K562 (cell line): ENCODE data around the gene MED13L. TPM values are rescaled to one million over a fixed set of nuclear protein-coding genes. Genes with fewer than 3 reads are reported as not detected.

Source experiments
- ATAC-seq: fragments of 200-7000 bp; cut with Tn5 transposase; 3 replicates; pipeline ENCODE4 v1.9.1; 2020; ENCODE audit warnings: moderate library complexity
- BruUV-seq: library from RNA; stranded (reverse); fragments of 400-500 nt; replicated peaks from 2 replicates; lab custom pipeline; 2021; lab: Mats Ljungman, UMichigan
- CTCF ChIA-PET: fragments of 300-600 bp; formaldehyde crosslinking; extraction: SDS; loops from one replicate; lab custom pipeline; 2021; ENCODE audit warnings: low intra/inter-chr PET ratio; lab: Yijun Ruan, JAX
- POLR2A ChIA-PET: fragments of 300-600, 350-650 bp; sonication (Branson Sonifier 250); formaldehyde crosslinking; extraction: SDS; loops from one replicate; lab custom pipeline; 2021; ENCODE audit warnings: antibody characterized with exemption, inconsistent platforms; lab: Yijun Ruan, JAX
- DNase-seq, 4 experiments: peaks; one replicate each; pipeline versions ENCODE4 v3.0.0 to v3.0.0-alpha.2; 2011 to 2018; ENCODE audit warnings: low spot score in 3 of 4, mixed read lengths in 3 of 4; ENCODE audit errors: extremely low read depth in 1 of 4
- FAIRE-seq: peaks from 2 replicates; lab custom pipeline; 2011; peaks lifted over from hg19 to GRCh38; lab: Jason Lieb, UNC
- H2AFZ ChIP-seq: 2 replicates; pipeline ENCODE4 v1.6.0; 2011; ENCODE audit warnings: low read depth, low read length, control low read depth, inconsistent platforms
- H3K27ac ChIP-seq: fragments of 200-600 bp; 3 replicates; pipeline ENCODE4 v1.8.0; 2011; ENCODE audit warnings: low read depth, mild to moderate bottlenecking, control low read depth, inconsistent platforms, low read length, moderate library complexity, mixed read lengths; ENCODE audit errors: extremely low read depth
- H3K27me3 ChIP-seq, 2 experiments: fragments of 300-600 bp in 1 of 2; 2 replicates in 1 of 2; 3 replicates in 1 of 2; pipeline versions ENCODE4 v1.6.0 to v1.8.0; 2011; ENCODE audit warnings: inconsistent platforms in 2 of 2, low read length in 2 of 2, mild to moderate bottlenecking in 1 of 2, mixed read lengths in 1 of 2, moderate library complexity in 1 of 2; ENCODE audit not compliant: control insufficient read depth in 2 of 2, insufficient read depth in 2 of 2
- H3K36me3 ChIP-seq: fragments of 300-600 bp; 3 replicates; pipeline ENCODE4 v1.8.0; 2011; ENCODE audit warnings: mild to moderate bottlenecking, low read length, inconsistent platforms; ENCODE audit not compliant: control insufficient read depth, insufficient read depth
- H3K4me1 ChIP-seq, 2 experiments: fragments of 200-600 bp in 1 of 2; replicated peaks in 1 of 2; 2 replicates in 1 of 2; 3 replicates in 1 of 2; pipeline versions ENCODE4 v1.5.1 to v1.8.0; 2011; ENCODE audit warnings: inconsistent platforms in 2 of 2, low read length in 2 of 2, mild to moderate bottlenecking in 1 of 2, mixed read lengths in 1 of 2, moderate library complexity in 1 of 2; ENCODE audit not compliant: control insufficient read depth in 2 of 2, insufficient read depth in 2 of 2
- H3K4me2 ChIP-seq: 2 replicates; pipeline ENCODE4 v1.6.1; 2011; ENCODE audit warnings: low read length, control low read depth, inconsistent platforms, mixed read lengths; ENCODE audit not compliant: insufficient read depth
- H3K4me3 ChIP-seq: fragments of 200-600 bp; sonication (generic), shearing (Covaris generic); 2 replicates; pipeline ENCODE4 v1.5.1; 2016; ENCODE audit warnings: control low read depth, inconsistent platforms
- H3K79me2 ChIP-seq: fragments of 200-600 bp; 3 replicates; pipeline ENCODE4 v1.8.0; 2011; ENCODE audit warnings: low read length, inconsistent platforms; ENCODE audit not compliant: control insufficient read depth, insufficient read depth
- H3K9ac ChIP-seq, 2 experiments: 2 replicates each; pipeline versions ENCODE4 v1.6.0 to v1.6.1; 2011; ENCODE audit warnings: low read depth in 2 of 2, low read length in 2 of 2, control low read depth in 1 of 2, inconsistent platforms in 1 of 2, mild to moderate bottlenecking in 1 of 2, mixed read lengths in 1 of 2; ENCODE audit not compliant: insufficient read depth in 1 of 2
- H3K9me1 ChIP-seq: one replicate; pipeline ENCODE4 v1.6.0; 2011; ENCODE audit warnings: inconsistent platforms, mild to moderate bottlenecking, low read length, moderate library complexity; ENCODE audit not compliant: control insufficient read depth, insufficient read depth
- H3K9me3 ChIP-seq: replicated peaks from 2 replicates; pipeline ENCODE4 v1.5.1; 2011; ENCODE audit warnings: low read depth, low read length, inconsistent platforms; ENCODE audit not compliant: control insufficient read depth, insufficient read depth
- H4K20me1 ChIP-seq: replicated peaks from 2 replicates; pipeline ENCODE4 v1.6.1; 2011; ENCODE audit warnings: low read length, inconsistent platforms, mixed read lengths; ENCODE audit not compliant: control insufficient read depth, insufficient read depth
- EHMT2 ChIP-seq: fragments of 450-650 bp; IDR thresholded peaks from 2 replicates; pipeline ENCODE4 v1.6.1; 2018; ENCODE audit warnings: antibody characterized with exemption
- ETV1 ChIP-seq: fragments of 450-650 bp; conservative IDR thresholded peaks from 2 replicates; pipeline ENCODE4 v1.6.1; 2016; ENCODE audit warnings: missing genetic modification characterization, control low read depth, low read depth, missing compliant biosample characterization
- HMG20A ChIP-seq: fragments of 450-650 bp; formaldehyde crosslinking; conservative IDR thresholded peaks from 2 replicates; pipeline ENCODE4 v1.4.0; 2020; ENCODE audit warnings: mild to moderate bottlenecking, mixed read lengths
- HSF4 ChIP-seq: fragments of 250-450 bp; sonication (Bioruptor Pico); IDR thresholded peaks from 2 replicates; pipeline ENCODE4 v2.1.2; 2022; ENCODE audit warnings: mild to moderate bottlenecking, moderate library complexity, borderline replicate concordance
- JUN ChIP-seq, 2 experiments: sonication (generic) in 1 of 2; formaldehyde crosslinking in 1 of 2; IDR thresholded peaks; 2 replicates each; pipeline versions ENCODE4 v1.6.1 to v1.8.0; 2012 to 2022; ENCODE audit warnings: borderline replicate concordance in 2 of 2, mild to moderate bottlenecking in 2 of 2, improper control_type of control experiment in 1 of 2, low read depth in 1 of 2, low read length in 1 of 2, missing genetic modification reagents in 1 of 2
- JUND ChIP-seq, 2 experiments: IDR thresholded peaks; 2 replicates in 1 of 2; 3 replicates in 1 of 2; pipeline ENCODE4 v1.6.1; 2011; ENCODE audit warnings: borderline replicate concordance in 2 of 2, low read depth in 2 of 2, low read length in 2 of 2, improper control_type of control experiment in 1 of 2, missing biosample characterization in 1 of 2, missing genetic modification characterization in 1 of 2, missing genetic modification reagents in 1 of 2
- PHB2 ChIP-seq: fragments of 450-650 bp; IDR thresholded peaks from 2 replicates; pipeline ENCODE4 v1.6.1; 2017; ENCODE audit warnings: low read depth
- POLR2B ChIP-seq: fragments of 450-650 bp; IDR thresholded peaks from 2 replicates; pipeline ENCODE4 v1.6.1; 2018; ENCODE audit warnings: low read depth; ENCODE audit not compliant: partially characterized antibody
- RBM25 ChIP-seq: fragments of 200-400 bp; formaldehyde crosslinking; IDR thresholded peaks from 2 replicates; pipeline ENCODE4 v1.6.1; 2018; ENCODE audit warnings: low read length, low read depth, moderate library complexity; ENCODE audit not compliant: severe bottlenecking
- SPI1 ChIP-seq: IDR thresholded peaks from 2 replicates; pipeline ENCODE4 v1.6.1; 2011; ENCODE audit warnings: low read depth, low read length, control low read depth, borderline replicate concordance
- TAL1 ChIP-seq: fragments of 450-650 bp; IDR thresholded peaks from 2 replicates; pipeline ENCODE4 v1.6.1; 2016; ENCODE audit warnings: mild to moderate bottlenecking
- ZFX ChIP-seq: sonication (generic); formaldehyde crosslinking; IDR thresholded peaks from 2 replicates; pipeline ENCODE4 v1.8.0; 2022; ENCODE audit warnings: mild to moderate bottlenecking, missing genetic modification reagents, moderate library complexity
- WGBS: fragments of 100-300 bp; shearing (Covaris generic); methylation state at CpG from one replicate; pipeline ENCODE4 v1.1.6; 2016; ENCODE audit warnings: low coverage, mixed read lengths; ENCODE audit not compliant: insufficient coverage; ENCODE audit errors: missing lambda C conversion rate; 5-methylcytosine and 5-hydroxymethylcytosine counted together
- in situ Hi-C: fragments of 300-500 bp; cut with MboI; formaldehyde crosslinking; loops from 4 replicates; pipeline ENCODE4 v1.15.0; 2018; ENCODE audit warnings: inconsistent platforms, mixed read lengths
- intact Hi-C: fragments of 100-400 bp; cut with micrococcal nuclease; formaldehyde crosslinking; loops from 2 replicates; pipeline ENCODE4 v1.14.2; 2022
- polyA plus RNA-seq, 8 experiments: library from polyadenylated mRNA; depleted of rRNA in 4 of 8; stranded (reverse) in 5 of 8; unstranded in 3 of 8; fragments of >200 nt; fragmentation: Nextera tagmentation in 2 of 8; fragmentation: Illumina TruSeq in 1 of 8; extraction: Ambion mirVana in 2 of 8; extraction: Trizol in 1 of 8; gene quantifications; 2 replicates each; pipeline versions ENCODE4 v1.2.1 to v1.2.3, GENCODE V29; 2011 to 2014; ENCODE audit warnings: inconsistent platforms in 1 of 8, missing spikeins in 1 of 8
- total RNA-seq, 7 experiments: library from RNA; depleted of rRNA in 6 of 7; stranded (reverse); fragments of >200 nt in 6 of 7; fragmentation: Illumina TruSeq in 2 of 7; extraction: Trizol in 2 of 7; gene quantifications; 2 replicates each; pipeline versions ENCODE4 v1.2.1 to v1.2.3, GENCODE V29; 2011 to 2021; ENCODE audit warnings: low replicate concordance in 1 of 7
- TF ChIP-seq, protein P1 (sequence below): fragments of 250-450 bp; sonication (Bioruptor Pico); IDR thresholded peaks from 2 replicates; pipeline ENCODE4 v1.4.0; 2020; ENCODE audit warnings: mild to moderate bottlenecking
- TF ChIP-seq, protein P2 (sequence below), 2 experiments: fragments of 450-650 bp; IDR thresholded peaks; 2 replicates each; pipeline ENCODE4 v1.6.1; 2018; ENCODE audit warnings: mild to moderate bottlenecking in 2 of 2, low read depth in 1 of 2; ENCODE audit not compliant: partially characterized antibody in 2 of 2

The MED13L gene
- total and polyA plus RNA-seq, 9 of the 15 experiments (the other 6 are each of a cell fraction or from before 2014, with no cell fraction given) = 13.4 to 90.3 (median 36.9) TPM

- WGBS = 100% methylated on average over 3 of the region's 3 CpGs
- ATAC-seq (no peak), DNase-seq (no peak), FAIRE-seq (no peak)
- no peak overlapping the region for H2AFZ ChIP-seq
- H3K9me1 ChIP-seq = no peaks in the 10 kb centered on the region
- TF ChIP-seq, protein P1, sequence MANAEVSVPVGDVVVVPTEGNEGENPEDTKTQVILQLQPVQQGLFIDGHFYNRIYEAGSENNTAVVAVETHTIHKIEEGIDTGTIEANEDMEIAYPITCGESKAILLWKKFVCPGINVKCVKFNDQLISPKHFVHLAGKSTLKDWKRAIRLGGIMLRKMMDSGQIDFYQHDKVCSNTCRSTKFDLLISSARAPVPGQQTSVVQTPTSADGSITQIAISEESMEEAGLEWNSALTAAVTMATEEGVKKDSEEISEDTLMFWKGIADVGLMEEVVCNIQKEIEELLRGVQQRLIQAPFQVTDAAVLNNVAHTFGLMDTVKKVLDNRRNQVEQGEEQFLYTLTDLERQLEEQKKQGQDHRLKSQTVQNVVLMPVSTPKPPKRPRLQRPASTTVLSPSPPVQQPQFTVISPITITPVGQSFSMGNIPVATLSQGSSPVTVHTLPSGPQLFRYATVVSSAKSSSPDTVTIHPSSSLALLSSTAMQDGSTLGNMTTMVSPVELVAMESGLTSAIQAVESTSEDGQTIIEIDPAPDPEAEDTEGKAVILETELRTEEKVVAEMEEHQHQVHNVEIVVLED (CRISPR knock-in tag) = no peak
- TF ChIP-seq POLR2B (no peak), TAL1 (no peak), PHB2 (no peak), ZFX (CRISPR knock-in tag) (no peak), HSF4 (CRISPR knock-in tag) (no peak), EHMT2 (no peak), SPI1 (no peak), HMG20A (CRISPR knock-in tag) (no peak), JUN (IDR thresholded peaks at IDR 0.05; ENCODE audit: borderline replicate concordance, low read depth, low read length) (no peak), JUN (CRISPR knock-in tag; IDR thresholded peaks at IDR 0.05; ENCODE audit: borderline replicate concordance) (no peak), ETV1 (tag) (no peak), RBM25 (no peak), JUND (IDR thresholded peaks at IDR 0.05; ENCODE audit: borderline replicate concordance, low read depth, low read length) (no peak), JUND (tag; IDR thresholded peaks at IDR 0.05; ENCODE audit: borderline replicate concordance, low read depth, low read length) (no peak)
- TF ChIP-seq, protein P2, sequence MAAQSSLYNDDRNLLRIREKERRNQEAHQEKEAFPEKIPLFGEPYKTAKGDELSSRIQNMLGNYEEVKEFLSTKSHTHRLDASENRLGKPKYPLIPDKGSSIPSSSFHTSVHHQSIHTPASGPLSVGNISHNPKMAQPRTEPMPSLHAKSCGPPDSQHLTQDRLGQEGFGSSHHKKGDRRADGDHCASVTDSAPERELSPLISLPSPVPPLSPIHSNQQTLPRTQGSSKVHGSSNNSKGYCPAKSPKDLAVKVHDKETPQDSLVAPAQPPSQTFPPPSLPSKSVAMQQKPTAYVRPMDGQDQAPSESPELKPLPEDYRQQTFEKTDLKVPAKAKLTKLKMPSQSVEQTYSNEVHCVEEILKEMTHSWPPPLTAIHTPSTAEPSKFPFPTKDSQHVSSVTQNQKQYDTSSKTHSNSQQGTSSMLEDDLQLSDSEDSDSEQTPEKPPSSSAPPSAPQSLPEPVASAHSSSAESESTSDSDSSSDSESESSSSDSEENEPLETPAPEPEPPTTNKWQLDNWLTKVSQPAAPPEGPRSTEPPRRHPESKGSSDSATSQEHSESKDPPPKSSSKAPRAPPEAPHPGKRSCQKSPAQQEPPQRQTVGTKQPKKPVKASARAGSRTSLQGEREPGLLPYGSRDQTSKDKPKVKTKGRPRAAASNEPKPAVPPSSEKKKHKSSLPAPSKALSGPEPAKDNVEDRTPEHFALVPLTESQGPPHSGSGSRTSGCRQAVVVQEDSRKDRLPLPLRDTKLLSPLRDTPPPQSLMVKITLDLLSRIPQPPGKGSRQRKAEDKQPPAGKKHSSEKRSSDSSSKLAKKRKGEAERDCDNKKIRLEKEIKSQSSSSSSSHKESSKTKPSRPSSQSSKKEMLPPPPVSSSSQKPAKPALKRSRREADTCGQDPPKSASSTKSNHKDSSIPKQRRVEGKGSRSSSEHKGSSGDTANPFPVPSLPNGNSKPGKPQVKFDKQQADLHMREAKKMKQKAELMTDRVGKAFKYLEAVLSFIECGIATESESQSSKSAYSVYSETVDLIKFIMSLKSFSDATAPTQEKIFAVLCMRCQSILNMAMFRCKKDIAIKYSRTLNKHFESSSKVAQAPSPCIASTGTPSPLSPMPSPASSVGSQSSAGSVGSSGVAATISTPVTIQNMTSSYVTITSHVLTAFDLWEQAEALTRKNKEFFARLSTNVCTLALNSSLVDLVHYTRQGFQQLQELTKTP (IDR thresholded peaks at IDR 0.05; ENCODE audit: low read depth in 1 of 2, partially characterized antibody in 2 of 2) = no peak
- intact Hi-C loops (no loop called here), in situ Hi-C loops (no loop called here)
- peaks cover 19% of the 10 kb centered on the region; the same call in 2 of the 3 replicates for H3K36me3 ChIP-seq
- H3K79me2 ChIP-seq = peaks cover 88% of the 10 kb centered on the region
- H3K27me3 ChIP-seq = no peaks in the 10 kb centered on the region
- H3K4me3 ChIP-seq = no peak overlapping the region
- H3K9ac ChIP-seq = no peak overlapping the region
- BruUV-seq = no TSS peak
- no peaks in the 10 kb centered on the region for H3K9me3 ChIP-seq
- no peak overlapping the region for H3K27ac ChIP-seq
- CTCF ChIA-PET = no interaction called here
- H3K4me1 ChIP-seq = no peaks in the 10 kb centered on the region; a peak in 1 of 5 replicates
- no peak overlapping the region for H3K4me2 ChIP-seq
- POLR2A ChIA-PET = interaction anchor here (1.1 kb wide), 2 partner anchors 14 to 33 kb away, joined by 3 to 6 read pairs; no protein-coding TSS in a partner anchor
- no peaks in the 10 kb centered on the region for H4K20me1 ChIP-seq
Measured at GRCh38 chr12:116227811-116228210, 49.7 kb downstream of the MED13L start.
